ENCODE measurements around the gene UBA1.

UBA1 gene

GRCh38 chrX:47189906-47190305 lies 3.7 kb upstream of the UBA1 start:
- no peak for DNase-seq (ENCODE audit: low read depth)

GRCh38 chrX:47190445-47191269 lies 3.0 kb upstream of the UBA1 start:
- peak; percentile 50 for DNase-seq (ENCODE audit: low read depth)

- DNase-seq (ENCODE audit: low read depth): no peak
Observed at GRCh38 chrX:47191331-47191730, 2.3 kb upstream of the UBA1 start.

- DNase-seq (ENCODE audit: low read depth): no peak
Observed at GRCh38 chrX:47191806-47192401, 1.7 kb upstream of the UBA1 start.

GRCh38 chrX:47194194-47194787 lies 662 bp downstream of the UBA1 start:
- no peak for DNase-seq (ENCODE audit: low read depth)

GRCh38 chrX:47196098-47196497 lies 2.5 kb downstream of the UBA1 start:
- DNase-seq (ENCODE audit: low read depth): no peak

- DNase-seq (ENCODE audit: low read depth): no peak
Observed at GRCh38 chrX:47197526-47197925, 3.9 kb downstream of the UBA1 start.

GRCh38 chrX:47198026-47198686 lies 4.5 kb downstream of the UBA1 start:
- DNase-seq (ENCODE audit: low read depth): no peak

- no peak for DNase-seq (ENCODE audit: low read depth)
Observed at GRCh38 chrX:47198687-47199080, 5.1 kb downstream of the UBA1 start.

- DNase-seq (ENCODE audit: low read depth): no peak
Observed at GRCh38 chrX:47199286-47199685, 5.7 kb downstream of the UBA1 start.

GRCh38 chrX:47200385-47201150 lies 6.9 kb downstream of the UBA1 start:
- no peak for DNase-seq (ENCODE audit: low read depth)

GRCh38 chrX:47201345-47201944 lies 7.8 kb downstream of the UBA1 start:
- DNase-seq (ENCODE audit: low read depth): no peak

GRCh38 chrX:47202316-47202715 lies 8.7 kb downstream of the UBA1 start:
- no peak for DNase-seq (ENCODE audit: low read depth)

- no peak for DNase-seq (ENCODE audit: low read depth)
Observed at GRCh38 chrX:47202877-47203276, 9.2 kb downstream of the UBA1 start.

- DNase-seq (ENCODE audit: low read depth): no peak
Observed at GRCh38 chrX:47204970-47205369, 11.3 kb downstream of the UBA1 start.

- no peak for DNase-seq (ENCODE audit: low read depth)
Observed at GRCh38 chrX:47206316-47206715, 12.7 kb downstream of the UBA1 start.

- DNase-seq (ENCODE audit: low read depth): no peak
Observed at GRCh38 chrX:47208108-47208507, 14.5 kb downstream of the UBA1 start.

GRCh38 chrX:47209508-47210238 lies 16.0 kb downstream of the UBA1 start:
- no peak for DNase-seq (ENCODE audit: low read depth)

GRCh38 chrX:47210661-47211425 lies 17.2 kb downstream of the UBA1 start:
- no peak for DNase-seq (ENCODE audit: low read depth)

Measured in HS-5 (cell line).